A549 (cell line): Measurements from ENCODE around the gene STIM1.

Experiments
- CBX2 ChIP-seq: fragments of 200-600 bp; sonication (generic); IDR thresholded peaks from 2 replicates; pipeline ENCODE4 v1.6.1; 2016; ENCODE audit warnings: low read depth, mild to moderate bottlenecking, borderline replicate concordance
- CTCF ChIP-seq: fragments of >200 bp; sonication (Bioruptor Twin); formaldehyde crosslinking; IDR thresholded peaks from 3 replicates; pipeline ENCODE4 v1.5.1; 2016
- EP300 ChIP-seq, 2 experiments: fragments of >200 bp; sonication (Bioruptor Twin); formaldehyde crosslinking; IDR thresholded peaks; 2 replicates in 1 of 2; 3 replicates in 1 of 2; pipeline ENCODE4 v1.6.1; 2016 to 2017
- MAFK ChIP-seq: fragments of 450-650 bp; IDR thresholded peaks from 2 replicates; pipeline ENCODE4 v1.6.1; 2014; ENCODE audit not compliant: partially characterized antibody
- MAX ChIP-seq: IDR thresholded peaks from 2 replicates; pipeline ENCODE4 v1.6.1; 2012
- REST ChIP-seq: fragments of 200-600 bp; sonication (generic); IDR thresholded peaks from 2 replicates; pipeline ENCODE4 v1.6.1; 2016; ENCODE audit warnings: antibody characterized with exemption, mild to moderate bottlenecking, moderate library complexity
- RNF2 ChIP-seq: fragments of 200-600 bp; sonication (generic); IDR thresholded peaks from 2 replicates; pipeline ENCODE4 v1.6.1; 2016; ENCODE audit warnings: low read depth, mild to moderate bottlenecking, antibody characterized with exemption, moderate library complexity, borderline replicate concordance
- USF2 ChIP-seq: fragments of 450-650 bp; IDR thresholded peaks from 2 replicates; pipeline ENCODE4 v1.6.1; 2014; ENCODE audit warnings: antibody characterized with exemption
- ZSCAN20 ChIP-seq: fragments of 250-450 bp; sonication (Bioruptor Pico); IDR thresholded peaks from 2 replicates; pipeline ENCODE4 v1.8.0; 2022; ENCODE audit warnings: mild to moderate bottlenecking, moderate library complexity

- TF ChIP-seq CTCF: no peak
- TF ChIP-seq EP300 (IDR thresholded peaks at IDR 0.05): no peak
- TF ChIP-seq CBX2: no peak
- no peak for TF ChIP-seq USF2
- no peak for TF ChIP-seq MAFK
- no peak for TF ChIP-seq RNF2
- TF ChIP-seq ZSCAN20 (CRISPR knock-in tag): no peak
- TF ChIP-seq MAX: no peak
- TF ChIP-seq REST: no peak
Measured at GRCh38 chr11:4049006-4049405, 193.5 kb downstream of the STIM1 start.
